GM18519 (cell line): ENCODE results near the gene CREB3.
A peak's percentile ranks its signal among the peaks of the same experiment; 100 is the strongest.

ENCODE experiments used
- ATAC-seq: cut with Tn5 transposase; IDR thresholded peaks from one replicate; pipeline ENCODE4 v1.9.1; 2021; ENCODE audit warnings: mild to moderate bottlenecking, moderate library complexity; ENCODE audit not compliant: unreplicated experiment, low FRiP score

Gene CREB3

GRCh38 chr9:35746583-35746982, 14.1 kb downstream of the CREB3 start:
- ATAC-seq = no peak

- no peak for ATAC-seq
Observed at GRCh38 chr9:35748242-35748857, 15.9 kb downstream of the CREB3 start.

GRCh38 chr9:35748858-35749514, 16.5 kb downstream of the CREB3 start, which contains the start of the genes GBA2 and RGP1:
TSS of gene GBA2 (minus strand) at chr9:35749228. CDS start at chr9:35748704, 524 bp downstream.
TSS of gene RGP1 (plus strand) at chr9:35749287. CDS start at chr9:35749756, 469 bp downstream.
- ATAC-seq = peak; percentile 48

GRCh38 chr9:35749515-35750255, 17.2 kb downstream of the CREB3 start:
- ATAC-seq = peak; percentile 7

- ATAC-seq = no peak
Observed at GRCh38 chr9:35750256-35750531, 17.7 kb downstream of the CREB3 start.

- ATAC-seq = no peak
Observed at GRCh38 chr9:35753466-35753865, 21.0 kb downstream of the CREB3 start.

- ATAC-seq = no peak
Observed at GRCh38 chr9:35754264-35754663, 21.8 kb downstream of the CREB3 start, which contains the start of gene MSMP. TSS of gene MSMP (minus strand) at chr9:35754276. CDS start at chr9:35754129, 147 bp downstream.

GRCh38 chr9:35755071-35755470, 22.6 kb downstream of the CREB3 start:
- ATAC-seq = no peak

GRCh38 chr9:35756275-35757225, 24.1 kb downstream of the CREB3 start:
- no peak for ATAC-seq

GRCh38 chr9:35757226-35757891, 24.9 kb downstream of the CREB3 start:
- ATAC-seq = no peak

- ATAC-seq = no peak
Observed at GRCh38 chr9:35757892-35758275, 25.4 kb downstream of the CREB3 start.

GRCh38 chr9:35758475-35759050, 26.1 kb downstream of the CREB3 start:
- ATAC-seq = no peak

- ATAC-seq = no peak
Observed at GRCh38 chr9:35759795-35760194, 27.3 kb downstream of the CREB3 start.

- no peak for ATAC-seq
Observed at GRCh38 chr9:35760651-35761050, 28.2 kb downstream of the CREB3 start.

GRCh38 chr9:35763181-35763580, 30.7 kb downstream of the CREB3 start:
- ATAC-seq = no peak

GRCh38 chr9:35763803-35764202, 31.3 kb downstream of the CREB3 start:
- ATAC-seq = no peak

- no peak for ATAC-seq
Observed at GRCh38 chr9:35766997-35767396, 34.5 kb downstream of the CREB3 start.

- ATAC-seq = no peak
Observed at GRCh38 chr9:35767458-35767857, 35.0 kb downstream of the CREB3 start.

GRCh38 chr9:35769763-35770162, 37.3 kb downstream of the CREB3 start:
- no peak for ATAC-seq

- ATAC-seq = no peak
Observed at GRCh38 chr9:35771075-35771433, 38.6 kb downstream of the CREB3 start.
